ENCODE results near the gene ZNF79. TPM values are rescaled to one million over a fixed set of nuclear protein-coding genes. Genes with fewer than 3 reads are reported as not detected.

Gene ZNF79
- total RNA-seq, 4 donors from 2014 or later = 5.3 to 16.3 (median 12.7) TPM

- 54% methylated on average over 4 of the region's 5 CpGs; no CpG with 5 or more reads in 1 of the 2 donors for WGBS, 2 donors (ENCODE audit: low coverage in 1 of 2)
- Histone ChIP-seq H3K4me3 (peak overlapping the region in 1 of 2 donors; percentile 87), H3K4me1 (peaks cover 3 to 44% (median 20%) of the 10 kb centered on the region in 3 donors), H3K36me3 (peaks cover 0 to 66% of the 10 kb centered on the region in 2 donors), H3K9me3 (no peaks in the 10 kb centered on the region), H3K27ac (peak overlapping the region in 3 of 4 donors; percentile 90 to 98 (median 93)), H3K27me3 (no peaks in the 10 kb centered on the region)
- TF ChIP-seq, protein P1, sequence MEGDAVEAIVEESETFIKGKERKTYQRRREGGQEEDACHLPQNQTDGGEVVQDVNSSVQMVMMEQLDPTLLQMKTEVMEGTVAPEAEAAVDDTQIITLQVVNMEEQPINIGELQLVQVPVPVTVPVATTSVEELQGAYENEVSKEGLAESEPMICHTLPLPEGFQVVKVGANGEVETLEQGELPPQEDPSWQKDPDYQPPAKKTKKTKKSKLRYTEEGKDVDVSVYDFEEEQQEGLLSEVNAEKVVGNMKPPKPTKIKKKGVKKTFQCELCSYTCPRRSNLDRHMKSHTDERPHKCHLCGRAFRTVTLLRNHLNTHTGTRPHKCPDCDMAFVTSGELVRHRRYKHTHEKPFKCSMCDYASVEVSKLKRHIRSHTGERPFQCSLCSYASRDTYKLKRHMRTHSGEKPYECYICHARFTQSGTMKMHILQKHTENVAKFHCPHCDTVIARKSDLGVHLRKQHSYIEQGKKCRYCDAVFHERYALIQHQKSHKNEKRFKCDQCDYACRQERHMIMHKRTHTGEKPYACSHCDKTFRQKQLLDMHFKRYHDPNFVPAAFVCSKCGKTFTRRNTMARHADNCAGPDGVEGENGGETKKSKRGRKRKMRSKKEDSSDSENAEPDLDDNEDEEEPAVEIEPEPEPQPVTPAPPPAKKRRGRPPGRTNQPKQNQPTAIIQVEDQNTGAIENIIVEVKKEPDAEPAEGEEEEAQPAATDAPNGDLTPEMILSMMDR (IDR thresholded peaks at IDR 0.05) = no peak
- TF ChIP-seq EP300 (IDR thresholded peaks at IDR 0.05) = no peak
- TF ChIP-seq POLR2AphosphoS5 (IDR thresholded peaks at IDR 0.05) = no peak
- TF ChIP-seq POLR2A (IDR thresholded peaks at IDR 0.05) = no peak
- ATAC-seq = no peak
These were observed 25.3 kb downstream of the ZNF79 start for GRCh38 chr9:127449332-127449966.

DNA sequence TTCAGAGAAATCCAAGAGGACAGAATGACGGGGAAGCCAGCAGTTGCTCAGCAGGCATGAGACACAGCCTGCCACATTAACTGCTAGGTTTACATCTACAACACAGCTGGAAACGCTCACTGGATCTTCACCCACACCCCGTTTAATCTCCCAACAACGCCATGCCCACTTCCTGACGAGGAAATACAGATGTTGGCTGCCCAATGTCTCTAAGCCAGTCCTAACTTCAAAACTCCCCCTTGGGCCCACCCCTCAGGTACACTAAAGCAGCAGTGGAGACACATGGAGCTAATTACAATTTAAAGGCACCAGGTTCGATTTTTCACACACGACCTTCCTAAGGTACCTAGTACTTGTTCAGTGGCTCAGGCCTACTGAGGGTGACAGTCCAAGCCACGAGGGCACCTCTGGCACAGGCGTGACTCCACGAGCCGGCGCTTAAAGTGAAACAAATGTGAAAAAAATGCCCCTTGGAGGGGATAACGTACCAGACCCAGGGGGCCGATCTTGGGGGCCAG, 26.1 kb downstream of the ZNF79 start:
- Histone ChIP-seq H3K4me1 (peaks cover 3 to 44% (median 20%) of the 10 kb centered on the region in 3 donors), H3K36me3 (peaks cover 0 to 66% of the 10 kb centered on the region in 2 donors), H3K4me3 (peak overlapping the region; percentile 61 to 87), H3K9me3 (no peaks in the 10 kb centered on the region), H3K27ac (peak overlapping the region; percentile 54 to 98 (median 92)), H3K27me3 (no peaks in the 10 kb centered on the region)
- no peak for TF ChIP-seq POLR2AphosphoS5 (IDR thresholded peaks at IDR 0.05)
- TF ChIP-seq, protein P1 (IDR thresholded peaks at IDR 0.05) = no peak
- no peak for TF ChIP-seq POLR2A (IDR thresholded peaks at IDR 0.05)
- no peak for TF ChIP-seq EP300 (IDR thresholded peaks at IDR 0.05)
- 1 to 4% methylated on average over 12 to 14 of the region's 14 CpGs for WGBS, 2 donors (ENCODE audit: low coverage in 1 of 2)
- no peak for ATAC-seq

- Histone ChIP-seq H3K9me3 (no peaks in the 10 kb centered on the region), H3K4me3 (peak within 1 kb of the TSS; percentile 61 to 87), H3K36me3 (peaks cover 0 to 66% of the 10 kb centered on the region in 2 donors), H3K27me3 (no peaks in the 10 kb centered on the region), H3K4me1 (peaks cover 3 to 44% (median 20%) of the 10 kb centered on the region in 3 donors), H3K27ac (peak within 1 kb of the TSS; percentile 77 to 98 (median 92))
- WGBS, 2 donors (ENCODE audit: low coverage in 1 of 2) = 0% methylated on average over 3 to 8 of the region's 71 CpGs
- peak; percentile 89 for ATAC-seq
- peak; percentile 100 for TF ChIP-seq POLR2AphosphoS5 (IDR thresholded peaks at IDR 0.05)
- TF ChIP-seq POLR2A (IDR thresholded peaks at IDR 0.05) = peak; percentile 100
- TF ChIP-seq EP300 (IDR thresholded peaks at IDR 0.05) = no peak
- TF ChIP-seq, protein P1 (IDR thresholded peaks at IDR 0.05) = peak in 2 of 4 experiments; percentile 4 to 20
These were observed 26.8 kb downstream of the ZNF79 start, which contains the start of the genes LRSAM1 and RPL12 for GRCh38 chr9:127450830-127451607. Gene LRSAM1, plus strand, starts transcription at chr9:127451510. Its CDS starts 3,018 bp downstream, at chr9:127454528. Gene RPL12, minus strand, starts transcription at chr9:127451406. Its CDS starts 89 bp downstream, at chr9:127451317.

DNA sequence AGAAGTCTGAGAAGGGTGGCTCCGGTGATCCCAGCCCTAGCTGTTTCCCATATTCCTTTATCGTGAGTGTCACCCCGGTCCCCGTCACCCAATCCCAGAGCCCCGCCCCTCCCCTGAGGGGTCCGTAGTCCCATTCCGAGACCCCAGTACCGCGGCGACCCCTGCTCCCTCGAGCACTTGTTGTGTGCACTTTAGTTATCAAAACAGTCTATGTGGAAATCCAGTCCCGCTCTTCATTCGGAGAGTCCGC, 27.4 kb downstream of the ZNF79 start:
- Histone ChIP-seq H3K27me3 (no peaks in the 10 kb centered on the region), H3K27ac (peak overlapping the region; percentile 77 to 98 (median 92)), H3K9me3 (no peaks in the 10 kb centered on the region), H3K4me3 (peak overlapping the region; percentile 61 to 87), H3K36me3 (peaks cover 0 to 66% of the 10 kb centered on the region in 2 donors), H3K4me1 (peaks cover 3 to 44% (median 20%) of the 10 kb centered on the region in 3 donors)
- TF ChIP-seq POLR2AphosphoS5 (IDR thresholded peaks at IDR 0.05) (no peak), EP300 (IDR thresholded peaks at IDR 0.05) (no peak), POLR2A (IDR thresholded peaks at IDR 0.05) (no peak)
- TF ChIP-seq, protein P1 (IDR thresholded peaks at IDR 0.05) = no peak
- 0% methylated on average over 3 to 14 of the region's 14 CpGs for WGBS, 2 donors (ENCODE audit: low coverage in 1 of 2)
- ATAC-seq = no peak
